Keratinocyte (primary cell): ENCODE measurements around the gene GHRH. TPM values are rescaled to one million over a fixed set of nuclear protein-coding genes. Genes with fewer than 3 reads are reported as not detected.

Experiments used
- DNase-seq: peaks from one replicate; pipeline ENCODE4 v3.0.0-alpha.2; 2011; ENCODE audit warnings: low read depth, missing footprints, low spot score
- FAIRE-seq: peaks from 2 replicates; lab custom pipeline; 2011; peaks lifted over from hg19 to GRCh38; lab: Jason Lieb, UNC
- H2AFZ ChIP-seq: 2 replicates; pipeline ENCODE4 v1.6.0; 2012; ENCODE audit warnings: low read length, control low read depth, inconsistent platforms; ENCODE audit not compliant: control insufficient read depth
- H3K27ac ChIP-seq: 2 replicates; pipeline ENCODE4 v1.5.1; 2011; ENCODE audit warnings: low read length; ENCODE audit not compliant: control insufficient read depth, insufficient read depth
- H3K27me3 ChIP-seq: 3 replicates; pipeline ENCODE4 v1.6.0; 2011; ENCODE audit warnings: low read length; ENCODE audit not compliant: control insufficient read depth, insufficient read depth; ENCODE audit errors: extremely low read depth
- H3K36me3 ChIP-seq, 2 experiments: 2 replicates in 1 of 2; 3 replicates in 1 of 2; pipeline ENCODE4 v1.5.1; 2011; ENCODE audit warnings: low read length in 2 of 2, mild to moderate bottlenecking in 1 of 2; ENCODE audit not compliant: control insufficient read depth in 2 of 2, insufficient read depth in 2 of 2; ENCODE audit errors: extremely low read depth in 1 of 2
- H3K4me1 ChIP-seq: 3 replicates; pipeline ENCODE4 v1.5.1; 2011; ENCODE audit warnings: low read length; ENCODE audit not compliant: control insufficient read depth, insufficient read depth; ENCODE audit errors: extremely low read depth
- H3K4me2 ChIP-seq: 3 replicates; pipeline ENCODE4 v1.6.0; 2011; ENCODE audit warnings: low read depth, low read length; ENCODE audit not compliant: control insufficient read depth, insufficient read depth; ENCODE audit errors: extremely low read depth
- H3K4me3 ChIP-seq, 3 experiments: fragments of 200-600 bp in 1 of 3; sonication (generic) in 1 of 3; 2 replicates in 2 of 3; 3 replicates in 1 of 3; pipeline ENCODE4 v1.5.1; 2011 to 2016; ENCODE audit warnings: low read length in 3 of 3, mild to moderate bottlenecking in 3 of 3, control low read depth in 2 of 3, inconsistent platforms in 1 of 3, low read depth in 1 of 3, mixed read lengths in 1 of 3, mixed run types in 1 of 3, moderate library complexity in 1 of 3; ENCODE audit not compliant: control insufficient read depth in 2 of 3, insufficient read depth in 2 of 3; ENCODE audit errors: extremely low read depth in 1 of 3
- H3K79me2 ChIP-seq: 2 replicates; pipeline ENCODE4 v1.6.0; 2012; ENCODE audit warnings: low read length; ENCODE audit not compliant: control insufficient read depth, insufficient read depth
- H3K9ac ChIP-seq: 3 replicates; pipeline ENCODE4 v1.6.0; 2011; ENCODE audit warnings: low read length; ENCODE audit not compliant: control insufficient read depth, insufficient read depth; ENCODE audit errors: extremely low read depth
- H3K9me1 ChIP-seq: 3 replicates; pipeline ENCODE4 v1.6.0; 2011; ENCODE audit warnings: low read length; ENCODE audit not compliant: control insufficient read depth, insufficient read depth; ENCODE audit errors: extremely low read depth
- H3K9me3 ChIP-seq: 2 replicates; pipeline ENCODE4 v1.5.1; 2012; ENCODE audit warnings: low read depth, low read length; ENCODE audit not compliant: control insufficient read depth
- H4K20me1 ChIP-seq: 3 replicates; pipeline ENCODE4 v1.6.0; 2011; ENCODE audit warnings: low read length; ENCODE audit not compliant: control insufficient read depth, insufficient read depth; ENCODE audit errors: extremely low read depth
- EZH2 ChIP-seq: IDR thresholded peaks from one replicate; pipeline ENCODE4 v1.6.1; 2012; ENCODE audit warnings: inconsistent platforms, mild to moderate bottlenecking, low read length, moderate library complexity
- dilution Hi-C: fragments of 300-500 bp; cut with MboI; formaldehyde crosslinking; loops from one replicate; pipeline ENCODE4 v1.7.0; 2020; ENCODE audit warnings: low sequenced_read_pairs; ENCODE audit not compliant: extremely low pct_ligation_motif_present
- polyA plus RNA-seq, 5 experiments: library from polyadenylated mRNA; depleted of rRNA in 3 of 5; stranded (reverse) in 3 of 5; stranded (forward) in 1 of 5; unstranded in 1 of 5; fragments of >200 nt; gene quantifications; 1 replicate in 1 of 5; 2 replicates in 3 of 5; 3 replicates in 1 of 5; pipeline versions ENCODE4 v1.2.1 to v1.2.3, GENCODE V29; 2011 to 2012; ENCODE audit warnings: missing spikeins in 2 of 5, low read depth in 1 of 5, low replicate concordance in 1 of 5
- TF ChIP-seq, protein P1 (sequence below), 3 experiments: IDR thresholded peaks in 1 of 3; conservative IDR thresholded peaks in 1 of 3; optimal IDR thresholded peaks in 1 of 3; 2 replicates in 2 of 3; 3 replicates in 1 of 3; pipeline versions ENCODE3 to v1.5.1; 2011; ENCODE audit warnings: low read length in 3 of 3, mild to moderate bottlenecking in 3 of 3, moderate library complexity in 2 of 3, control low read depth in 1 of 3, inconsistent platforms in 1 of 3; ENCODE audit not compliant: insufficient read depth in 2 of 3; ENCODE audit errors: extremely low read depth in 1 of 3

The GHRH gene
- polyA plus RNA-seq, 1 donor (not counting 4 experiments of a cell fraction or from before 2014, with no cell fraction given), result not detected

GRCh38 chr20:37207171-37207570 lies 54.4 kb downstream of the GHRH start:
- no peak for FAIRE-seq
- H4K20me1 ChIP-seq, result no peaks in the 10 kb centered on the region
- H3K36me3 ChIP-seq, result peaks cover 26 to 43% of the 10 kb centered on the region in 2 experiments
- no peak overlapping the region for H3K9ac ChIP-seq
- peaks cover 9% of the 10 kb centered on the region for H3K79me2 ChIP-seq
- H2AFZ ChIP-seq, result no peak overlapping the region
- no peaks in the 10 kb centered on the region for H3K9me3 ChIP-seq
- peaks cover 17% of the 10 kb centered on the region for H3K4me1 ChIP-seq
- no peak for TF ChIP-seq EZH2
- TF ChIP-seq, protein P1, sequence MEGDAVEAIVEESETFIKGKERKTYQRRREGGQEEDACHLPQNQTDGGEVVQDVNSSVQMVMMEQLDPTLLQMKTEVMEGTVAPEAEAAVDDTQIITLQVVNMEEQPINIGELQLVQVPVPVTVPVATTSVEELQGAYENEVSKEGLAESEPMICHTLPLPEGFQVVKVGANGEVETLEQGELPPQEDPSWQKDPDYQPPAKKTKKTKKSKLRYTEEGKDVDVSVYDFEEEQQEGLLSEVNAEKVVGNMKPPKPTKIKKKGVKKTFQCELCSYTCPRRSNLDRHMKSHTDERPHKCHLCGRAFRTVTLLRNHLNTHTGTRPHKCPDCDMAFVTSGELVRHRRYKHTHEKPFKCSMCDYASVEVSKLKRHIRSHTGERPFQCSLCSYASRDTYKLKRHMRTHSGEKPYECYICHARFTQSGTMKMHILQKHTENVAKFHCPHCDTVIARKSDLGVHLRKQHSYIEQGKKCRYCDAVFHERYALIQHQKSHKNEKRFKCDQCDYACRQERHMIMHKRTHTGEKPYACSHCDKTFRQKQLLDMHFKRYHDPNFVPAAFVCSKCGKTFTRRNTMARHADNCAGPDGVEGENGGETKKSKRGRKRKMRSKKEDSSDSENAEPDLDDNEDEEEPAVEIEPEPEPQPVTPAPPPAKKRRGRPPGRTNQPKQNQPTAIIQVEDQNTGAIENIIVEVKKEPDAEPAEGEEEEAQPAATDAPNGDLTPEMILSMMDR (optimal IDR thresholded peaks at IDR 0.05 in 1 of 3, IDR thresholded peaks at IDR 0.05 in 1 of 3, conservative IDR thresholded peaks at IDR 0.05 in 1 of 3; ENCODE audit: extremely low read depth in 1 of 3, insufficient read depth in 2 of 3, low read length in 3 of 3), result no peak
- H3K27ac ChIP-seq, result no peak overlapping the region
- no peaks in the 10 kb centered on the region for H3K9me1 ChIP-seq
- no peaks in the 10 kb centered on the region for H3K27me3 ChIP-seq
- dilution Hi-C loops, result no loop called here
- H3K4me2 ChIP-seq, result no peak overlapping the region
- no peak overlapping the region for H3K4me3 ChIP-seq
- no peak for DNase-seq

GRCh38 chr20:37205794-37206193 lies 55.8 kb downstream of the GHRH start:
- Histone ChIP-seq H3K36me3 (peaks cover 28 to 39% of the 10 kb centered on the region in 2 experiments), H3K4me2 (no peak overlapping the region), H3K79me2 (peaks cover 11% of the 10 kb centered on the region), H3K9me3 (no peaks in the 10 kb centered on the region), H3K27ac (no peak overlapping the region), H3K9me1 (no peaks in the 10 kb centered on the region), H3K4me3 (no peak overlapping the region), H3K27me3 (no peaks in the 10 kb centered on the region), H2AFZ (no peak overlapping the region), H3K4me1 (peaks cover 27% of the 10 kb centered on the region), H3K9ac (no peak overlapping the region), H4K20me1 (peaks cover 2% of the 10 kb centered on the region)
- no peak for FAIRE-seq
- no peak for TF ChIP-seq EZH2
- TF ChIP-seq, protein P1 (optimal IDR thresholded peaks at IDR 0.05 in 1 of 3, IDR thresholded peaks at IDR 0.05 in 1 of 3, conservative IDR thresholded peaks at IDR 0.05 in 1 of 3; ENCODE audit: extremely low read depth in 1 of 3, insufficient read depth in 2 of 3, low read length in 3 of 3), result no peak
- no peak for DNase-seq
- dilution Hi-C loops, result no loop called here
